ENCODE results near the gene FLNA.
A peak's percentile ranks its signal among the peaks of the same experiment; 100 is the strongest.
"Not testable (repeated sequence)": the region's sequence is repeated elsewhere in the genome, so short reads cannot be mapped to it uniquely, and the experiment has no call there.

FLNA gene

GRCh38 chrX:154398668-154399526 is 24.5 kb upstream of the FLNA start:
- DNase-seq (ENCODE audit: low spot score) = peak; percentile 32

GRCh38 chrX:154397888-154398667 is 23.6 kb upstream of the FLNA start, which contains the start of gene RPL10:
Gene RPL10 (plus strand): TSS chrX:154398377. CDS start chrX:154398520, 143 bp downstream.
- peak; percentile 97 for DNase-seq (ENCODE audit: low spot score)

GRCh38 chrX:154396973-154397887 is 22.8 kb upstream of the FLNA start:
- DNase-seq (ENCODE audit: low spot score) = peak; percentile 46

GRCh38 chrX:154396363-154396762 is 21.9 kb upstream of the FLNA start:
- not testable (repeated sequence) for DNase-seq (ENCODE audit: low spot score)

GRCh38 chrX:154389812-154390747 is 15.6 kb upstream of the FLNA start:
- DNase-seq (ENCODE audit: low spot score) = not testable (repeated sequence)

- DNase-seq (ENCODE audit: low spot score) = not testable (repeated sequence)
Measured at GRCh38 chrX:154388649-154389048, 14.2 kb upstream of the FLNA start.

- DNase-seq (ENCODE audit: low spot score) = not testable (repeated sequence)
Measured at GRCh38 chrX:154388094-154388493, 13.7 kb upstream of the FLNA start.

GRCh38 chrX:154384284-154384892 is 10.0 kb upstream of the FLNA start:
- DNase-seq (ENCODE audit: low spot score) = no peak

GRCh38 chrX:154383359-154384283 is 9.2 kb upstream of the FLNA start:
- no peak for DNase-seq (ENCODE audit: low spot score)

- DNase-seq (ENCODE audit: low spot score) = no peak
Measured at GRCh38 chrX:154382483-154383069, 8.1 kb upstream of the FLNA start.

GRCh38 chrX:154381271-154381670 is 6.8 kb upstream of the FLNA start:
- no peak for DNase-seq (ENCODE audit: low spot score)

- DNase-seq (ENCODE audit: low spot score) = no peak
Measured at GRCh38 chrX:154380787-154381186, 6.4 kb upstream of the FLNA start.

- no peak for DNase-seq (ENCODE audit: low spot score)
Measured at GRCh38 chrX:154380153-154380552, 5.7 kb upstream of the FLNA start.

GRCh38 chrX:154379569-154379951 is 5.1 kb upstream of the FLNA start:
- DNase-seq (ENCODE audit: low spot score) = no peak

- peak; percentile 85 for DNase-seq (ENCODE audit: low spot score)
Measured at GRCh38 chrX:154378799-154379568, 4.5 kb upstream of the FLNA start, which contains the start of gene EMD. Gene EMD (plus strand): TSS chrX:154379295. CDS start chrX:154379485, 190 bp downstream.

GRCh38 chrX:154378059-154378798 is 3.8 kb upstream of the FLNA start:
- DNase-seq (ENCODE audit: low spot score) = no peak

- no peak for DNase-seq (ENCODE audit: low spot score)
Measured at GRCh38 chrX:154376774-154377173, 2.3 kb upstream of the FLNA start.
